SKM-1 treated with dmso at 0.1 percent for 144 hours (cell line): ENCODE measurements around the gene CARM1.
"Not testable (repeated sequence)": the region's sequence is repeated elsewhere in the genome, so short reads cannot be mapped to it uniquely, and the experiment has no call there.

ENCODE experiments used
- DNase-seq: peaks from one replicate; lab custom pipeline; 2025; ENCODE audit not compliant: unreplicated experiment; lab: John Stamatoyannopoulos, UW

CARM1 gene

DNA sequence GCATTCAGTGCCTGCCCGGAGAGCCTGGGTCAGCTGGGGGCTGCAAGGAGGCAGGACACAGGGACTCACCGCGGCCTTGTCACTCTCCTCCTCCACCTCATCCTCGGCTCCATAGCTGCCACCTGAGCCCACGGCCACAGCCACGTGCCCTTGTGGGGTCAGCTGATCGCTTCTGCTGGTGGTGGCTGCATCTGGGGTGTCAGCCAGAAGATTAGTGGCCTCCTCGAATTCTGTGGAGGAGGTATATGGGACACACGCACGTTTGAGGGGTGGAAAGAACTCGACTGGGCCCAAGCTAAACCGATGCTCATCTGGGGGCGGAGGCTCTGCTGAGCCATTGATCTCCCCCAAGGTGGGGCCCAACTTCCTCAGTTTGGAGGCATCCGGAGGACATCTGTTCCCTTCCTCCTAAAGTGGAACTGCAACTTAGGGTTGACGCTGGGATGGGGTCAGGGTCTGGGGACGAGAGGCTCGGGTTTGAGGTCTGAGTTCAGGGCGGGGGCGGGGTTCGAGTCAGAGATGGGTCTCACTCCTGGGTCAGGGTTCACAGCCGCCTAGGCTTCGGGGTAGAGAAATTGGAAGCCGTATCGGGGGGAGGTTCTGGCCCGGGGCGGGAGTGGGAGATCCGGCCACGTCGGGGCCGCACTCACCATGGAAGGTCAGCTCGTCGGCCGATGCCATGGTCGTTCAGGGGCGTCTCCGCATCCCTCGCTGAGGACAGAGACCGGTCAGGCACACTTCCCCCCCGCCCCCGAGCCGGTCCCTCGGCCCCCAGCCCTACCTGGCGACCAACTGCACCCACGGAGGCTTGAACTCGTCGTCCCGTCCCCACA, 56.6 kb downstream of the CARM1 start:
- peak; percentile 8 for DNase-seq

DNA sequence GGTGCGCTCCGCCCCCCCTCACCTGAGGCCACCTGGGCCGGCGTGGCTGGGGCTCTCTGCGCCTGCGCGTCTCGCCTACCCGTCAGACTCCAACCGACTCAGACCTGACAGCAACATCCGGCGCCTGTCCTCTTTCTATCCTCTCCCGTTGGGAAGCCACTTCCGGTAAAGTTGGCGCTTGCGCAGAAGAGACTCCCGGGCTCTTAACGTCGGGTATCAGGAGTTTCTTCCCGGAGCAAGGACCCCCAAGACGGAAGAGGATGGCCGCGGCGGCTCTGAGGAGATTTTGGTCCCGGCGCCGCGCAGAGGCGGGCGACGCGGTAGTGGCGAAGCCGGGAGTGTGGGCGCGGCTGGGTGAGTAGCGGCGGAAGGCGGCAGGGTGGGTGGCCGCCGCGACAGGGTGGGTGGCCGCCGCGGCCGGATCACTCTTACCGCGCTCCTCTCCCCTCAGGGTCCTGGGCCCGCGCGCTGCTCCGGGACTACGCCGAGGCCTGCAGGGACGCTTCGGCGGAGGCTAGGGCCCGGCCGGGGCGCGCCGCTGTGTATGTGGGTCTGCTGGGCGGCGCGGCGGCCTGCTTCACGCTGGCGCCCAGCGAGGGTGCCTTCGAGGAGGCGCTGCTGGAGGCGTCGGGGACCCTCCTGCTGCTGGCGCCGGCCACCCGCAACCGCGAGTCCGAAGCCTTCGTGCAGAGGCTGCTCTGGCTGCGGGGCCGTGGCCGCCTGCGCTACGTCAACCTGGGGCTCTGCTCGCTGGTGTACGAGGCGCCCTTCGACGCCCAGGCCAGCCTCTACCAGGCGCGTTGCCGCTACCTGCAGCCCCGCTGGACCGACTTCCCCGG, 57.4 kb downstream of the CARM1 start, which contains the start of the genes TIMM29 and YIPF2:
Gene TIMM29, plus strand, starts transcription at position 249 of the 839 bp plus-strand sequence. Its CDS starts 12 bp downstream, at position 261.
Gene YIPF2, minus strand, starts transcription at position 77 of the 839 bp plus-strand sequence. CDS start 229 bp downstream, outside the sequence.
- peak; percentile 96 for DNase-seq

DNA sequence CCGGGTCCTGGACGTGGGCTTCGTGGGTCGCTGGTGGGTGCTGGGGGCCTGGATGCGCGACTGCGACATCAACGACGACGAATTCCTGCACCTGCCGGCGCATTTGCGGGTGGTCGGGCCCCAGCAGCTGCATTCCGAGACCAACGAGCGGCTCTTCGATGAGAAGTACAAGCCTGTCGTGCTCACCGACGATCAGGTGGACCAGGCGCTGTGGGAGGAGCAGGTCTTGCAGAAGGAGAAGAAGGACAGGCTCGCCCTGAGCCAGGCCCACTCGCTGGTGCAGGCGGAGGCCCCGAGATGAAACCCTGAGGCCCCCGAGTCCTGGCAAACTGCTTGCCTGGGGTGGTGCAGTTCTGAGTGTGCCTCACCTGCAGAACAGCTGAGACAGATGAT, 58.0 kb downstream of the CARM1 start:
- DNase-seq, result no peak

GRCh38 chr19:10935371-10936059, 64.2 kb downstream of the CARM1 start:
- DNase-seq, result no peak

GRCh38 chr19:10936661-10937084, 65.3 kb downstream of the CARM1 start:
- DNase-seq, result peak; percentile 61

GRCh38 chr19:10941649-10942048, 70.3 kb downstream of the CARM1 start:
- not testable (repeated sequence) for DNase-seq

- DNase-seq, result not testable (repeated sequence)
These were observed 72.1 kb downstream of the CARM1 start for GRCh38 chr19:10943412-10943811.

DNA sequence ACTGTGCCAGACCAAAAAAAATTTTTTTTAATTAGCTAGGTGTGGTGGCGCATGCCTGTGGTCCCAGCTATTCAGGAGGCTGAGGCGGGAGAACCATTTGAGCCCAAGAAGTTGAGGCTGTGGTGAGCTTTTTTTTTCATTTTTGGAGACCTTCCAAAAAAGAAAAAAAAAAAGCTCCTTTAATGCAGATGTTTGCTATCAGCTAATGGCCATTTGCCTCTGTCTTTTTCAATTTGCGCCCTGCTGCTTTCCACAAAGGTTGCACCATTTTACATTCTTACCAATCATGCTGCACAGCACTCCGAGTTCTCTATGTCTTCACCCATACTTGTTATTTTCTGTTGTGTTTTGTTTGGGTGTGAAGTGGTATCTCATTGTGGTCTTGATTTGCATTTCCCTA, 73.9 kb downstream of the CARM1 start:
- no peak for DNase-seq

DNA sequence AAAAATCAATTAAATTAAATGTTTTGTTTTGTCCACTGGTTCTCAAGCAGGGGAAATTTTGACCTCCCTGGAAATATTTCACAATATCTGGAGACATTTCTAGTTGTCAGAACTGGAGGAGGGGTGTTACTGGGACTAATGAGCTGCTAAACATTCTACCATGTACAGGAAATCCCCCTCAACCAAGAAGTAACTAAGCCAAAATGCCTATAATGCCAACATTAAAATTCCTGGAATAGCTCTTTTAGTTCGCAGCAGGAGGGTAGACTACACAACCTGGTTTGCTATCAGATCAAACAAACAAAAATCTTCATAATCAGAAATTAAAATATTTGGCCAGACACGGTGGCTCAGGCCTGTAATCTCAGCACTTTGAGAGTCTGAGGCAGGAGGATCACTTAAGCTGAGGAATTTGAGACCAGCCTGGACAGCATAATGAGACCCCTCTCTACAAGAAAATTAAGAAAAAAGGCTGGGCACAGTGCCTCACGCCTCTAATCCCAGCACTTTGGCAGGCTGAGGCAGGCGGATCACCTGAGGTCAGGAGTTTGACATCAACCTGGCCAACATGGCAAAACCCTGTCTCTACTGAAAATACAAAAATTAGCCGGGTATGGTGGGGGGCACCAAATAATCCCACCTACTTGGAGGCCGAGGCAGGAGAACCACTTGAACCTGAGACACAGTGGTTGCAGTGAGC, 75.8 kb downstream of the CARM1 start:
- no peak for DNase-seq

DNA sequence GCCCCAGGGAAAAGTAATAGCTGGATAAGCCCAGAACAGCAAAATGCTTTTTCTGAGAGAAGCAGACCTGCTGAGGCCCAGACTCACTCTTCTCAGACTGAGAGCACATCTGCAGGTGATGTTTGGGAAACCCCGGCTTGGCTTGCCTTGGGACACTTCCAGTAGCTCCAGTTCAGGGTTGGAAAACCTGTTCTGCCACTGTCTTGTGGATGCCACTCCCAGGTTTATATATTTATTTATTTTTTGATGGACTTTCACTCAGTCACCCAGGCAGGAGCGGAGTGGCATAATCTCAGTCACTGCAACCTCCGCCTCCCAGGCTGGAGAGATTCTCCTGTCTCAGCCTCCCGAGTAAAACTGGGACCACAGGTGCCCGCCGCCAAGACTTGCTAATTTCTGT, 81.5 kb downstream of the CARM1 start:
- no peak for DNase-seq

DNA sequence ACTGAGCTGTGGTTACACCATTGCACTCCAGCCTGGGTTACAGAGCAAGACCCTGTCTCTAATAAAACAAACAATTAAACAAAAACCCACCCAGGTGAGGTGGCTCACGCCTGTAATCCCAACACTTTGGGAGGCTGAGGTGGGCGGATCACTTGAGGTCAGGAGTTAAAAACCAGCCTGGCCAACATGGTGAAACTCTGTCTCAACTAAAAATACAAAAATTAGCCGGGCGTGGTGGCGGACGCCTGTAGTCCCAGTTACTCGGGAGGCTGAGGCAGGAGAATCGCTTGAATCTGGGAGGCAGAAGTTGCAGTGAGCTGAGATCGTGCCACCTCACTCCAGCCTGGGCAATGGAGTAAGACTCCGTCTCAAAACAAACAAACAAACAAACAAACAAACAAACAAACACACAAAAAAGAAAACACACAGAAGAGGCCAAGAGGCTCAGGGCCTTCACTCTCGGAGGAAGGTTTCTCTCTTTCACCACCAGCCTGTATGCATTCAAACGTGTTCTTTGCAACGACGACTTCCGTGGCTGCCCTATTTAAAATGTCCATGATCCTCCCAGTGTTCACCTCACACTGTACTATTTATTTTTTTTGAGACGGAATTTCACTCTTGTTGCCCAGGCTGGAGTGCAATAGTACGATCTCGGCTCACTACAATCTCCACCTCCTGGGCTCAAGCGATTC, 88.1 kb downstream of the CARM1 start:
- not testable (repeated sequence) for DNase-seq

DNA sequence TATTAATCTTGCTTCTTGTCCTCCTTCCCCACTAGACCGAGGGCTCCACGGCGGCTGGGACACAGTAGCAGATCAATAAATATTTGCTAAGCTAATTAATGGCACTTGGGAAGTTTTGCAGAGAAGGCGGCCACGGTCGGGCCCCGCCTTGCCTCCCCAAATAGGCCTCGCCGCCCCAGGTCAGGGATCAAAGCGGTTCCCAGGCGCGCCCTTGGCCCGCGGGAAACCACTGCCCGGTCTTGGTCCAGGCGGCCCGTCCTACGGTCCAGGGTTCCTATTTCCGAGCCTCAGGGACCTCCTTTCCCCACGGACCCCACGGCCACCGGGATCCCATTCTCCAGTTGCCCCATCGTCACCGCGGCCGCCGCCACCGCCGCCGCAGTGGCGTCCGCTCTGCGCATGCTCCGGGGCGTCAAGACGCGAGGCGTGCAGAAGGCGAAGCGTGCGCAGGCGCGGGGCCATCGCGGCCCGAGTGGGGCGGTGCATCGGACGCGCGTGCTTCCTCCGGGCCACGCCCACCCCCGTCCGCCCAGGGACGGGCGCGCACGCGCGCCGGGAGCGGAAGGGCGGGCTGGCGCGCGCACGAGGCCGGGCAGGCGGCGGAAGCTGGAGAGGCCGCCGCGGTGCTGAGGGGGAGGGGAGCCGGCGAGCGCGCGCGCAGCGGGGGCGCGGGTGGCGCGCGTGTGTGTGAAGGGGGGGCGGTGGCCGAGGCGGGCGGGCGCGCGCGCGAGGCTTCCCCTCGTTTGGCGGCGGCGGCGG, 89.1 kb downstream of the CARM1 start, which contains the start of gene SMARCA4:
Gene SMARCA4, plus strand, starts transcription at position 717 of the 759 bp plus-strand sequence. CDS start 23,122 bp downstream, outside the sequence.
- DNase-seq, result peak; percentile 95

- DNase-seq, result no peak
These were observed 89.9 kb downstream of the CARM1 start for GRCh38 chr19:10961073-10961860.

DNA sequence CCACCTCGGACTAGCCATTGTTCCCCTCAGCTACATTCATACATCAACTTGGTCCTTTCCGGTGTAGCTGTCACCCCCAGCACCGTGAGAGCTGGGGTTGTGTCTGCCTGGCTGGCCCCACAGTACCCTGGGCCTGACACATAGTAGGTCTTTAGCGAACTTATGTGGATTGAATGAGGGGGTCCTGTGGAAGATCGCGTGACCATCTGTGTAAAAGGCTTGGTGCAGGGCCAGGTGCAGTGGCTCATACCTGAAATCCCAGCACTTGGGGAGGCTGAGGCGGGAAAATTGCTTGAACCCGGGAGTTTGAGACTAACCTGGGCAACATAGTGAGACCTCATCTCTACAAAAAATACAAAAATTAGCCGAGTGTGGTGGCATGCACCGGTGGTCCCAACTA, 91.5 kb downstream of the CARM1 start:
- DNase-seq, result no peak

DNA sequence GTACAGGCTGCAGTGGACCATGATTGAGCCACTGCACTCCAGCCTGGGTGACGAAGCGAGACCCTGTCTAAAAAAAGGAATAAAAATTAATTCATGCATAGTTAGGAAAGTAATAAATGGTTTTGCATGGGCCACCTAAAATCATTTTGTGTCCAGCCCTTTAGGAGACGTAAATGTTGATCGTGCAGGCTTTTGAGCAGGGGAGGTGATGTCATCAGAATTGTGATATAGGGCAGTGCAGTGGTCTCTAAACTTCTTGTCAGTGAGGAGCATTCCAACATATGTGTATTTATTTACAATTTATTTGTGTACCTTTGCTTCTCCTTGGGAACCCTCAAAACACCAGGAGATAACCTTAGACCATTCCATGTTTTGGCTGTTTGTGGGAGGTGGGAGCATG, 92.5 kb downstream of the CARM1 start:
- DNase-seq, result no peak

GRCh38 chr19:10964903-10965302, 93.5 kb downstream of the CARM1 start:
- DNase-seq, result no peak

DNA sequence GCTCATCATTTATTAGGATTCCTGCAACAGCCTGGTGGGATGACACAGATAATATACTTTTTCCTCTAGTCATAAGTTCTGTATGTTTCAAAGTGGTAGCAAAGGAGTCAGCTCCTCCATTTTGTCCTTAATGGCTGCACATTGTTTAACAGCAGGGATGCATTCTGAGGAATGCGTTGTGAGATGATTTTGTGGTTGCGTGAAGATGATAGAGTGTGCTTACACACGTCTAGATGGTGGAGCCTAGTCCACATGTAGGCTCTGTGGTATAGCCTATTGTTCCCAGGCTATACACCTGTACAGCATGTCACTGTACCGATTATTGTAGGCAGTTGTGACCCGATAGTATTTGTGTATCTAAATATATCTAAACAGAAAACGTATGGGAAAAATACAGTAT, 94.0 kb downstream of the CARM1 start:
- no peak for DNase-seq

DNA sequence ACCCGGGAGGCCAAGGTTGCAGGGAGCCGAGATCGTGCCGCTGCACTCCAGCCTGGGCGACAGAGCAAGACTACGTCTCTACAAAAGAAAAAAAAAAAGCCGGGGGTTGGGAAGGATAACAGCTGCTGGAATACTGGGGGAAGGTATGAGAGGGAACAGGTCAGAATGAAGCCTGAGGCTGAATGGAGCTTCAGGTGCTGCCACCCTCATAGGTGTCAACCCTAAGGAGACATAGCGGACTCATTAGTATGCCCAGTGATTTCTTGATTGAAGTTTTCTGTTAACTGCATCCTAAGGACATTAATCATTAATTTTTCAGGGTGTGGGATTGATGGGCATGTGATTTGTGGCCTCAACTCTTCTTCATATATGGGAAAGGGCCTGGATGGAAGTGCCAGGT, 95.5 kb downstream of the CARM1 start:
- DNase-seq, result no peak
